Testis (tissue), 5 donors: ENCODE data around the gene EVI2B. TPM values are rescaled to one million over a fixed set of nuclear protein-coding genes. Genes with fewer than 3 reads are reported as not detected.
A peak's percentile ranks its signal among the peaks of the same experiment; 100 is the strongest.

Experiments
- DNase-seq: peaks from one replicate; pipeline ENCODE4 v3.0.0-alpha.2; 2019
- H3K27ac ChIP-seq, 2 donors: fragments of 200-600 bp; sonication (generic); one replicate each; pipeline ENCODE4 v1.5.1; 2019
- H3K27me3 ChIP-seq: fragments of 200-600 bp; sonication (generic); one replicate; pipeline ENCODE4 v1.5.1; 2019
- H3K36me3 ChIP-seq: fragments of 200-600 bp; sonication (generic); one replicate; pipeline ENCODE4 v1.5.1; 2017; ENCODE audit warnings: low read depth; ENCODE audit errors: missing control alignments
- H3K4me1 ChIP-seq: fragments of 200-600 bp; sonication (generic); one replicate; pipeline ENCODE4 v1.5.1; 2019
- H3K4me3 ChIP-seq, 2 donors: fragments of 200-600 bp; sonication (generic); one replicate each; pipeline ENCODE4 v1.5.1; 2017 to 2019
- H3K9me3 ChIP-seq: fragments of 200-600 bp; sonication (generic); one replicate; pipeline ENCODE4 v1.5.1; 2017
- CTCF ChIP-seq, 3 experiments: fragments of 450-650 bp in 2 of 3; fragments of 200-600 bp in 1 of 3; sonication (generic) in 1 of 3; IDR thresholded peaks; one replicate each; pipeline ENCODE4 v1.5.1; 2016 to 2019; ENCODE audit warnings: antibody characterized with exemption in 3 of 3, mild to moderate bottlenecking in 2 of 3, moderate library complexity in 1 of 3
- POLR2A ChIP-seq: fragments of 450-650 bp; IDR thresholded peaks from one replicate; pipeline ENCODE4 v1.6.1; 2017; ENCODE audit warnings: antibody characterized with exemption, mild to moderate bottlenecking, moderate library complexity
- WGBS, 2 donors: methylation state at CpG; one replicate each; pipeline ENCODE4 v1.1.5; 2018; 5-methylcytosine and 5-hydroxymethylcytosine counted together
- intact Hi-C: fragments of 100-400 bp; cut with DNase I; formaldehyde crosslinking; loops from one replicate; pipeline ENCODE4 v1.15.1; 2023; ENCODE audit warnings: low total_unique reads
- long read RNA-seq, 2 donors: transcript quantifications; one replicate each; lab custom pipeline, GENCODE V29; 2026
- polyA plus RNA-seq: library from polyadenylated mRNA; stranded (reverse); fragments of 350-450 nt; fragmentation: Illumina TruSeq; extraction: RNeasy Lipid Tissue Mini Kit (QIAGEN cat#74804); gene quantifications from one replicate; pipeline ENCODE4 v1.2.3, GENCODE V29; 2014; ENCODE audit warnings: low read depth, low replicate concordance; ENCODE audit not compliant: insufficient read depth
- total RNA-seq, 2 donors: library from RNA; depleted of rRNA; stranded (reverse); fragments of >200 nt; gene quantifications; one replicate each; pipeline ENCODE4 v1.2.3, GENCODE V29; 2016

The EVI2B gene
- total RNA-seq, result 1 to 10 TPM; 1.4 to 3.4 TPM
- 6.0 TPM for polyA plus RNA-seq
- long read RNA-seq, donor 1, partial matches to known transcripts, result 0 of 1 reads
- long read RNA-seq, donor 1, other reads (novel, unspliced or antisense), result 0 of 1 reads
- long read RNA-seq, donor 2, result 0 reads

GRCh38 chr17:31313982-31314781, at the start of gene EVI2B:
Gene EVI2B (minus strand): TSS chr17:31314054. CDS start chr17:31305609, 8,445 bp downstream.
- Histone ChIP-seq H3K4me3 (peak within 1 kb of the TSS in 1 of 2 donors; percentile 6), H3K27me3 (no peaks in the 10 kb centered on the region), H3K9me3 (no peaks in the 10 kb centered on the region), H3K27ac (no peak within 1 kb of the TSS), H3K4me1 (no peaks in the 10 kb centered on the region), H3K36me3 (no peaks in the 10 kb centered on the region)
- TF ChIP-seq CTCF (IDR thresholded peaks at IDR 0.05) (no peak), POLR2A (no peak)
- DNase-seq, result no peak
- 80 to 90% methylated on average over 3 of the region's 3 CpGs for WGBS, 2 donors
- intact Hi-C loops, result no loop called here

- Histone ChIP-seq H3K36me3 (no peaks in the 10 kb centered on the region), H3K9me3 (no peaks in the 10 kb centered on the region), H3K4me3 (no peak overlapping the region), H3K27ac (no peak overlapping the region), H3K4me1 (no peaks in the 10 kb centered on the region), H3K27me3 (no peaks in the 10 kb centered on the region)
- TF ChIP-seq CTCF (IDR thresholded peaks at IDR 0.05) (no peak), POLR2A (no peak)
- intact Hi-C loops, result no loop called here
- 78 to 84% methylated on average over 3 of the region's 3 CpGs for WGBS, 2 donors
- DNase-seq, result no peak
Measured at GRCh38 chr17:31357839-31358394, 44.1 kb upstream of the EVI2B start.

GRCh38 chr17:31357091-31357490, 43.2 kb upstream of the EVI2B start:
- Histone ChIP-seq H3K36me3 (no peaks in the 10 kb centered on the region), H3K4me3 (no peak overlapping the region), H3K9me3 (no peaks in the 10 kb centered on the region), H3K4me1 (no peaks in the 10 kb centered on the region), H3K27ac (no peak overlapping the region), H3K27me3 (no peaks in the 10 kb centered on the region)
- TF ChIP-seq POLR2A (no peak), CTCF (IDR thresholded peaks at IDR 0.05) (no peak)
- DNase-seq, result no peak
- WGBS, 2 donors, result 79 to 86% methylated on average over 2 of the region's 2 CpGs
- intact Hi-C loops, result no loop called here

- no peaks in the 10 kb centered on the region for H3K36me3 ChIP-seq
- H3K27ac ChIP-seq, result no peak overlapping the region
- TF ChIP-seq CTCF (IDR thresholded peaks at IDR 0.05), result no peak
- no peak for TF ChIP-seq POLR2A
- H3K9me3 ChIP-seq, result no peaks in the 10 kb centered on the region
- WGBS, 2 donors, result 88 to 89% methylated on average over 1 of the region's 1 CpG
- H3K4me3 ChIP-seq, result no peak overlapping the region
- H3K4me1 ChIP-seq, result no peaks in the 10 kb centered on the region
- no peaks in the 10 kb centered on the region for H3K27me3 ChIP-seq
- intact Hi-C loops, result no loop called here
- no peak for DNase-seq
Measured at GRCh38 chr17:31355935-31356334, 42.1 kb upstream of the EVI2B start.
